ENCODE measurements around the gene FXYD7.
A peak's percentile ranks its signal among the peaks of the same experiment; 100 is the strongest.

Gene FXYD7

GRCh38 chr19:35132254-35132653 lies 10.8 kb upstream of the FXYD7 start:
- H3K4me1 Mint-ChIP-seq: peaks cover 7% of the 10 kb centered on the region
- no peak overlapping the region for H3K27ac Mint-ChIP-seq
- H3K4me3 Mint-ChIP-seq: no peak overlapping the region
- H3K9me3 Mint-ChIP-seq: no peaks in the 10 kb centered on the region
- H3K36me3 Mint-ChIP-seq: no peaks in the 10 kb centered on the region
- no peaks in the 10 kb centered on the region for H3K27me3 Mint-ChIP-seq

GRCh38 chr19:35133826-35134225 lies 9.2 kb upstream of the FXYD7 start:
- H3K27ac Mint-ChIP-seq: no peak overlapping the region
- no peaks in the 10 kb centered on the region for H3K9me3 Mint-ChIP-seq
- no peaks in the 10 kb centered on the region for H3K27me3 Mint-ChIP-seq
- peaks cover 7% of the 10 kb centered on the region for H3K4me1 Mint-ChIP-seq
- H3K36me3 Mint-ChIP-seq: no peaks in the 10 kb centered on the region
- no peak overlapping the region for H3K4me3 Mint-ChIP-seq

- Mint-ChIP-seq H3K4me3 (no peak within 1 kb of the TSS), H3K27ac (peak within 1 kb of the TSS; percentile 94), H3K4me1 (peaks cover 7% of the 10 kb centered on the region), H3K9me3 (no peaks in the 10 kb centered on the region), H3K27me3 (no peaks in the 10 kb centered on the region), H3K36me3 (no peaks in the 10 kb centered on the region)
Measured at GRCh38 chr19:35134601-35135242, 8.3 kb upstream of the FXYD7 start, which contains the start of gene LGI4. TSS of gene LGI4 (minus strand) at chr19:35135059. CDS start at chr19:35134680, 379 bp downstream.

- H3K27me3 Mint-ChIP-seq: no peaks in the 10 kb centered on the region
- H3K4me1 Mint-ChIP-seq: peaks cover 7% of the 10 kb centered on the region
- no peaks in the 10 kb centered on the region for H3K36me3 Mint-ChIP-seq
- H3K27ac Mint-ChIP-seq: no peak overlapping the region
- H3K4me3 Mint-ChIP-seq: no peak overlapping the region
- no peaks in the 10 kb centered on the region for H3K9me3 Mint-ChIP-seq
Measured at GRCh38 chr19:35135389-35135909, 7.6 kb upstream of the FXYD7 start.

- Mint-ChIP-seq H3K4me3 (no peak overlapping the region), H3K36me3 (no peaks in the 10 kb centered on the region), H3K27ac (no peak overlapping the region), H3K4me1 (peaks cover 14% of the 10 kb centered on the region), H3K27me3 (no peaks in the 10 kb centered on the region), H3K9me3 (no peaks in the 10 kb centered on the region)
Measured at GRCh38 chr19:35136231-35136630, 6.8 kb upstream of the FXYD7 start.

- no peaks in the 10 kb centered on the region for H3K27me3 Mint-ChIP-seq
- no peaks in the 10 kb centered on the region for H3K9me3 Mint-ChIP-seq
- H3K27ac Mint-ChIP-seq: no peak overlapping the region
- H3K4me1 Mint-ChIP-seq: peaks cover 23% of the 10 kb centered on the region
- H3K36me3 Mint-ChIP-seq: no peaks in the 10 kb centered on the region
- no peak overlapping the region for H3K4me3 Mint-ChIP-seq
Measured at GRCh38 chr19:35136977-35137702, 5.9 kb upstream of the FXYD7 start.

GRCh38 chr19:35138305-35138892 lies 4.7 kb upstream of the FXYD7 start, which contains the start of gene FXYD1:
TSS of gene FXYD1 (plus strand) at chr19:35138824. CDS start at chr19:35140080, 1,256 bp downstream.
- peak within 1 kb of the TSS; percentile 59 for H3K27ac Mint-ChIP-seq
- H3K27me3 Mint-ChIP-seq: no peaks in the 10 kb centered on the region
- H3K4me3 Mint-ChIP-seq: no peak within 1 kb of the TSS
- H3K9me3 Mint-ChIP-seq: no peaks in the 10 kb centered on the region
- H3K4me1 Mint-ChIP-seq: peaks cover 28% of the 10 kb centered on the region
- H3K36me3 Mint-ChIP-seq: no peaks in the 10 kb centered on the region

- peaks cover 40% of the 10 kb centered on the region for H3K4me1 Mint-ChIP-seq
- H3K4me3 Mint-ChIP-seq: no peak overlapping the region
- no peaks in the 10 kb centered on the region for H3K27me3 Mint-ChIP-seq
- no peak overlapping the region for H3K27ac Mint-ChIP-seq
- no peaks in the 10 kb centered on the region for H3K9me3 Mint-ChIP-seq
- no peaks in the 10 kb centered on the region for H3K36me3 Mint-ChIP-seq
Measured at GRCh38 chr19:35140207-35140961, 2.7 kb upstream of the FXYD7 start.

- Mint-ChIP-seq H3K4me1 (peaks cover 40% of the 10 kb centered on the region), H3K36me3 (no peaks in the 10 kb centered on the region), H3K9me3 (no peaks in the 10 kb centered on the region), H3K27ac (peak overlapping the region; percentile 52), H3K4me3 (peak overlapping the region; percentile 86), H3K27me3 (no peaks in the 10 kb centered on the region)
Measured at GRCh38 chr19:35140962-35141836, 1.9 kb upstream of the FXYD7 start.

- H3K4me3 Mint-ChIP-seq: peak overlapping the region; percentile 86
- H3K27me3 Mint-ChIP-seq: no peaks in the 10 kb centered on the region
- H3K27ac Mint-ChIP-seq: peak overlapping the region; percentile 52
- H3K4me1 Mint-ChIP-seq: peaks cover 38% of the 10 kb centered on the region
- H3K36me3 Mint-ChIP-seq: no peaks in the 10 kb centered on the region
- no peaks in the 10 kb centered on the region for H3K9me3 Mint-ChIP-seq
Measured at GRCh38 chr19:35141837-35142605, 1.0 kb upstream of the FXYD7 start.

- Mint-ChIP-seq H3K36me3 (no peaks in the 10 kb centered on the region), H3K4me1 (peaks cover 36% of the 10 kb centered on the region), H3K4me3 (peak overlapping the region; percentile 86), H3K9me3 (no peaks in the 10 kb centered on the region), H3K27ac (no peak overlapping the region), H3K27me3 (no peaks in the 10 kb centered on the region)
Measured at GRCh38 chr19:35142606-35143230, 337 bp upstream of the FXYD7 start.

GRCh38 chr19:35143818-35144217 lies 763 bp downstream of the FXYD7 start:
- no peaks in the 10 kb centered on the region for H3K9me3 Mint-ChIP-seq
- peak overlapping the region; percentile 40 for H3K4me3 Mint-ChIP-seq
- H3K4me1 Mint-ChIP-seq: peaks cover 36% of the 10 kb centered on the region
- H3K27ac Mint-ChIP-seq: peak overlapping the region; percentile 47
- H3K27me3 Mint-ChIP-seq: no peaks in the 10 kb centered on the region
- H3K36me3 Mint-ChIP-seq: no peaks in the 10 kb centered on the region

GRCh38 chr19:35144259-35144599 lies 1.2 kb downstream of the FXYD7 start:
- H3K4me3 Mint-ChIP-seq: no peak overlapping the region

More at GRCh38 chr19:35144259-35144599, 1.2 kb downstream of the FXYD7 start:
- no peaks in the 10 kb centered on the region for H3K27me3 Mint-ChIP-seq
- H3K36me3 Mint-ChIP-seq: no peaks in the 10 kb centered on the region
- H3K4me1 Mint-ChIP-seq: peaks cover 36% of the 10 kb centered on the region
- no peaks in the 10 kb centered on the region for H3K9me3 Mint-ChIP-seq
- H3K27ac Mint-ChIP-seq: no peak overlapping the region

Data from activated naive CD4-positive, alpha-beta T cell treated with anti-CD3 and anti-CD28 coated beads, Interleukin-2, amount 50 U/mL, for 24 hours (primary cell).